OCI-LY7 (cell line): Measurements from ENCODE around the gene CANT1.

Experiments
- EZH2phosphoT487 ChIP-seq: fragments of 200-600 bp; sonication (generic); IDR thresholded peaks from 2 replicates; pipeline ENCODE4 v1.6.1; 2018; ENCODE audit warnings: low read depth, borderline replicate concordance, mild to moderate bottlenecking, mixed run types, antibody characterized with exemption, low read length, moderate library complexity, mixed read lengths
- TF ChIP-seq, protein P1 (sequence below): fragments of 200-600 bp; sonication (generic); conservative IDR thresholded peaks from 2 replicates; pipeline ENCODE4 v1.5.1; 2014; ENCODE audit warnings: mild to moderate bottlenecking, antibody characterized with exemption, low read length, moderate library complexity, mixed read lengths

DNA sequence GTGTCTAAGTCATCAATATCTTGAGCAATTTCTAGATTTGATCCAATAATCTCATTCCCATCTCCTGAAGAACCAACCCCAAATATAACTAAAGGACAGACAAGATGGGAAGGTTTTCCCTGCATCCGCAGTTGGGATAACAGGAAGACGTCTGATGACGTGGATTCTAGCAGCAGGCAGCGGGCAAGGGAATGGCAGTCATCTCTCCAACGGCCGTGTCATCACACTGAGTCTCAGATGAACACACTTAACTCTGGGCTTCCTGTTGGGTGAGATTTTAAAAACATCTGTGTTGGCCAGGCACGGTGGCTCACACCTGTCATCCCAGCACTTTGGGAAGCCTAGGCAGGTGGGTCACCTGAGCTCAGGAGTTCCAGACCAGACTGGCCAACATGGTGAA is 63.4 kb downstream of the CANT1 start:
- TF ChIP-seq EZH2phosphoT487: no peak
- TF ChIP-seq, protein P1, sequence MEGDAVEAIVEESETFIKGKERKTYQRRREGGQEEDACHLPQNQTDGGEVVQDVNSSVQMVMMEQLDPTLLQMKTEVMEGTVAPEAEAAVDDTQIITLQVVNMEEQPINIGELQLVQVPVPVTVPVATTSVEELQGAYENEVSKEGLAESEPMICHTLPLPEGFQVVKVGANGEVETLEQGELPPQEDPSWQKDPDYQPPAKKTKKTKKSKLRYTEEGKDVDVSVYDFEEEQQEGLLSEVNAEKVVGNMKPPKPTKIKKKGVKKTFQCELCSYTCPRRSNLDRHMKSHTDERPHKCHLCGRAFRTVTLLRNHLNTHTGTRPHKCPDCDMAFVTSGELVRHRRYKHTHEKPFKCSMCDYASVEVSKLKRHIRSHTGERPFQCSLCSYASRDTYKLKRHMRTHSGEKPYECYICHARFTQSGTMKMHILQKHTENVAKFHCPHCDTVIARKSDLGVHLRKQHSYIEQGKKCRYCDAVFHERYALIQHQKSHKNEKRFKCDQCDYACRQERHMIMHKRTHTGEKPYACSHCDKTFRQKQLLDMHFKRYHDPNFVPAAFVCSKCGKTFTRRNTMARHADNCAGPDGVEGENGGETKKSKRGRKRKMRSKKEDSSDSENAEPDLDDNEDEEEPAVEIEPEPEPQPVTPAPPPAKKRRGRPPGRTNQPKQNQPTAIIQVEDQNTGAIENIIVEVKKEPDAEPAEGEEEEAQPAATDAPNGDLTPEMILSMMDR: no peak
